T-cell (primary cell): Measurements from ENCODE around the gene CYP2U1. TPM values are rescaled to one million over a fixed set of nuclear protein-coding genes. Genes with fewer than 3 reads are reported as not detected.
"Not testable (repeated sequence)": the region's sequence is repeated elsewhere in the genome, so short reads cannot be mapped to it uniquely, and the experiment has no call there.

ENCODE experiments used
- ATAC-seq, 4 experiments: fragments of 200-7000 bp in 3 of 4; fragments of 150-1000 bp in 1 of 4; cut with Tn5 transposase; replicated peaks in 1 of 4; 1 replicate in 3 of 4; 2 replicates in 1 of 4; pipeline ENCODE4 v1.10.0; 2021; ENCODE audit warnings: moderate library complexity in 3 of 4, mild to moderate bottlenecking in 2 of 4, moderate number of reproducible peaks in 1 of 4
- CTCF ChIA-PET, 2 donors: fragments of 300-600 bp; sonication (Branson Sonifier 250); formaldehyde crosslinking; loops; one replicate each; lab custom pipeline; 2022; ENCODE audit warnings: antibody characterized with exemption in 2 of 2; lab: Charles Lee
- POLR2A ChIA-PET, 2 donors: fragments of 300-600 bp; sonication (Branson Sonifier 250); formaldehyde crosslinking; loops; one replicate each; lab custom pipeline; 2022; ENCODE audit warnings: antibody characterized with exemption in 2 of 2; lab: Charles Lee
- DNase-seq, 35 experiments: peaks; one replicate each; pipeline versions ENCODE4 v3.0.0 to v3.0.0-alpha.2; 2013 to 2023
- H3K27ac ChIP-seq: one replicate; pipeline ENCODE4 v1.5.1; 2013; ENCODE audit warnings: low read length
- H3K27me3 ChIP-seq, 2 experiments: replicated peaks in 1 of 2; 1 replicate in 1 of 2; 2 replicates in 1 of 2; pipeline versions ENCODE4 v1.6.1 to v1.7.0; 2013; ENCODE audit warnings: low read length in 1 of 2, mixed read lengths in 1 of 2; ENCODE audit not compliant: control insufficient read depth in 2 of 2, insufficient read depth in 2 of 2; ENCODE audit errors: extremely low read depth in 1 of 2
- H3K36me3 ChIP-seq, 2 donors: 1 replicate in 1 of 2; 2 replicates in 1 of 2; pipeline versions ENCODE4 v1.6.1 to v1.7.0; 2013; ENCODE audit warnings: low read length in 1 of 2; ENCODE audit not compliant: control insufficient read depth in 2 of 2, insufficient read depth in 1 of 2; ENCODE audit errors: extremely low read depth in 1 of 2
- H3K4me1 ChIP-seq, 2 experiments: 1 replicate in 1 of 2; 2 replicates in 1 of 2; pipeline versions ENCODE4 v1.6.1 to v1.7.0; 2013; ENCODE audit warnings: low read length in 2 of 2, mixed read lengths in 1 of 2; ENCODE audit not compliant: insufficient read depth in 2 of 2, control insufficient read depth in 1 of 2; ENCODE audit errors: extremely low read depth in 1 of 2
- H3K4me3 ChIP-seq, 2 donors: 1 replicate in 1 of 2; 2 replicates in 1 of 2; pipeline versions ENCODE4 v1.5.1 to v1.7.0; 2013; ENCODE audit warnings: mild to moderate bottlenecking in 2 of 2, low read length in 1 of 2, moderate library complexity in 1 of 2; ENCODE audit not compliant: control insufficient read depth in 1 of 2; ENCODE audit errors: extremely low read depth in 1 of 2
- H3K9me3 ChIP-seq: 2 replicates; pipeline ENCODE4 v1.7.0; 2013
- H3K27ac Mint-ChIP-seq, 2 donors: one replicate each; pipeline ENCODE4 v1.8.0; 2020 to 2021; ENCODE audit warnings: mild to moderate bottlenecking in 2 of 2, mixed read lengths in 2 of 2
- H3K27me3 Mint-ChIP-seq, 2 donors: one replicate each; pipeline ENCODE4 v1.8.0; 2021 to 2022; ENCODE audit warnings: mixed read lengths in 2 of 2
- H3K36me3 Mint-ChIP-seq: one replicate; pipeline ENCODE4 v1.8.0; 2021; ENCODE audit warnings: mixed read lengths
- H3K4me1 Mint-ChIP-seq, 3 donors: one replicate each; pipeline ENCODE4 v1.8.0; 2020 to 2022; ENCODE audit warnings: mixed read lengths in 3 of 3, mild to moderate bottlenecking in 1 of 3
- H3K4me3 Mint-ChIP-seq, 3 donors: one replicate each; pipeline ENCODE4 v1.8.0; 2020 to 2022; ENCODE audit warnings: mild to moderate bottlenecking in 3 of 3, mixed read lengths in 3 of 3, moderate library complexity in 3 of 3
- H3K9me3 Mint-ChIP-seq, 3 donors: one replicate each; pipeline ENCODE4 v1.8.0; 2020 to 2022; ENCODE audit warnings: mixed read lengths in 3 of 3
- WGBS: methylation state at CpG from one replicate; pipeline ENCODE4 v1.1.5; 2013; ENCODE audit warnings: missing lambda C conversion rate; ENCODE audit not compliant: insufficient coverage; 5-methylcytosine and 5-hydroxymethylcytosine counted together
- total RNA-seq, 35 experiments: library from RNA in 6 of 35; stranded (reverse) in 6 of 35; fragments of 120-200 nt in 1 of 35; gene quantifications; one replicate each; pipeline versions ENCODE4 v1.2.1 to v1.2.4 and lab custom pipeline; 2013 to 2026

CYP2U1 gene
- total RNA-seq, 5 donors from 2014 or later (not counting 1 experiment from before 2014, with no cell fraction given) = 3.3 to 7.8 (median 5.8) TPM

- no peaks in the 10 kb centered on the region for H3K9me3 ChIP-seq
These were observed 19.6 kb downstream of the CYP2U1 start for GRCh38 chr4:107950746-107951540.

GRCh38 chr4:107951551-107951950, 20.2 kb downstream of the CYP2U1 start:
- ATAC-seq (no peak), DNase-seq (no peak)
- H3K4me3 ChIP-seq = no peak overlapping the region
- H3K27me3 ChIP-seq = no peaks in the 10 kb centered on the region
- no peaks in the 10 kb centered on the region for H3K9me3 ChIP-seq
- H3K4me1 ChIP-seq = no peaks in the 10 kb centered on the region
- Mint-ChIP-seq H3K27ac (no peak overlapping the region), H3K9me3 (peaks cover 10 to 15% (median 12%) of the 10 kb centered on the region in 3 donors), H3K4me3 (no peak overlapping the region), H3K27me3 (peaks cover 0 to 7% of the 10 kb centered on the region in 2 donors), H3K36me3 (peaks cover 61% of the 10 kb centered on the region), H3K4me1 (no peaks in the 10 kb centered on the region)
- H3K36me3 ChIP-seq = peaks cover 7 to 8% of the 10 kb centered on the region in 2 donors
- ChIA-PET POLR2A (no interaction called here), CTCF (no interaction called here)
- no peak overlapping the region for H3K27ac ChIP-seq

More at GRCh38 chr4:107950746-107951540, 19.6 kb downstream of the CYP2U1 start:
- peaks cover 6 to 9% (median 7%) of the 10 kb centered on the region in 3 donors for H3K9me3 Mint-ChIP-seq
- H3K4me3 ChIP-seq = no peak overlapping the region
- no peaks in the 10 kb centered on the region for H3K27me3 ChIP-seq
- peaks cover 7 to 8% of the 10 kb centered on the region in 2 donors for H3K36me3 ChIP-seq
- CTCF ChIA-PET = interaction anchor here in 1 of 2 donors (0.6 kb wide), 1 partner anchor 211 kb away, joined by 3 read pairs; no protein-coding TSS in a partner anchor
- no CpG with 5 or more reads among the region's 2 CpGs for WGBS
- H3K27ac Mint-ChIP-seq = no peak overlapping the region
- no peaks in the 10 kb centered on the region for H3K4me1 ChIP-seq
- H3K4me1 Mint-ChIP-seq = no peaks in the 10 kb centered on the region
- no peak overlapping the region for H3K27ac ChIP-seq
- peaks cover 0 to under 1% of the 10 kb centered on the region in 2 donors for H3K27me3 Mint-ChIP-seq
- POLR2A ChIA-PET = no interaction called here
- ATAC-seq (no peak), DNase-seq (no peak)
- H3K4me3 Mint-ChIP-seq = no peak overlapping the region
- H3K36me3 Mint-ChIP-seq = peaks cover 63% of the 10 kb centered on the region

- peaks cover 5 to 10% of the 10 kb centered on the region in 2 donors for H3K27me3 Mint-ChIP-seq
- no peaks in the 10 kb centered on the region for H3K4me1 ChIP-seq
- no peak for DNase-seq
- H3K27me3 ChIP-seq = peaks cover 0 to 5% of the 10 kb centered on the region in 2 experiments
- peaks cover 0 to under 1% of the 10 kb centered on the region in 2 donors for H3K36me3 ChIP-seq
- no peak overlapping the region for H3K27ac ChIP-seq
- no CpG with 5 or more reads among the region's 1 CpG for WGBS
- H3K9me3 Mint-ChIP-seq = peaks cover 15 to 19% (median 16%) of the 10 kb centered on the region in 3 donors
- H3K36me3 Mint-ChIP-seq = peaks cover 30% of the 10 kb centered on the region
- no peak for ATAC-seq
- no peaks in the 10 kb centered on the region for H3K9me3 ChIP-seq
- no peaks in the 10 kb centered on the region for H3K4me1 Mint-ChIP-seq
- no peak overlapping the region for H3K4me3 ChIP-seq
- H3K4me3 Mint-ChIP-seq = no peak overlapping the region
- ChIA-PET CTCF (no interaction called here), POLR2A (no interaction called here)
- H3K27ac Mint-ChIP-seq = no peak overlapping the region
These were observed 24.7 kb downstream of the CYP2U1 start for GRCh38 chr4:107956011-107956410.

GRCh38 chr4:107966903-107967302, 35.6 kb downstream of the CYP2U1 start:
- DNase-seq = no peak
- H3K9me3 Mint-ChIP-seq = peaks cover under 1 to 4% (median 1%) of the 10 kb centered on the region in 3 donors
- 67% methylated on average over 1 of the region's 4 CpGs for WGBS

GRCh38 chr4:107967519-107967918, 36.2 kb downstream of the CYP2U1 start:
- DNase-seq, CTCF ChIA-PET, H3K9me3 Mint-ChIP-seq, ATAC-seq, H3K4me3 ChIP-seq, H3K36me3 Mint-ChIP-seq, H3K27me3 Mint-ChIP-seq, H3K27ac ChIP-seq, H3K27me3 ChIP-seq, H3K4me1 Mint-ChIP-seq, H3K4me1 ChIP-seq, H3K9me3 ChIP-seq, H3K36me3 ChIP-seq, H3K27ac Mint-ChIP-seq, H3K4me3 Mint-ChIP-seq: not testable (repeated sequence)
- POLR2A ChIA-PET = interaction anchor here in 1 of 2 donors (0.6 kb wide), 1 partner anchor 710 kb away, joined by 3 read pairs; no protein-coding TSS in a partner anchor

More at GRCh38 chr4:107966903-107967302, 35.6 kb downstream of the CYP2U1 start:
- POLR2A ChIA-PET = interaction anchor here in 1 of 2 donors (0.6 kb wide), 1 partner anchor 710 kb away, joined by 3 read pairs; no protein-coding TSS in a partner anchor
- Histone ChIP-seq H3K9me3 (no peaks in the 10 kb centered on the region), H3K4me1 (no peaks in the 10 kb centered on the region), H3K4me3 (no peak overlapping the region), H3K36me3 (no peaks in the 10 kb centered on the region), H3K27me3 (no peaks in the 10 kb centered on the region), H3K27ac (no peak overlapping the region)
- CTCF ChIA-PET = no interaction called here
- no peaks in the 10 kb centered on the region for H3K36me3 Mint-ChIP-seq
- H3K4me1 Mint-ChIP-seq = no peaks in the 10 kb centered on the region
- H3K27ac Mint-ChIP-seq = no peak overlapping the region
- no peaks in the 10 kb centered on the region for H3K27me3 Mint-ChIP-seq
- no peak overlapping the region for H3K4me3 Mint-ChIP-seq
- ATAC-seq = no peak

- H3K36me3 Mint-ChIP-seq, H3K4me3 ChIP-seq, H3K9me3 Mint-ChIP-seq, H3K27me3 ChIP-seq, H3K27ac Mint-ChIP-seq, H3K4me1 ChIP-seq, H3K9me3 ChIP-seq, H3K4me1 Mint-ChIP-seq, H3K27ac ChIP-seq, ATAC-seq, H3K27me3 Mint-ChIP-seq, DNase-seq, H3K4me3 Mint-ChIP-seq, H3K36me3 ChIP-seq, POLR2A ChIA-PET, CTCF ChIA-PET: not testable (repeated sequence)
- WGBS = no CpG with 5 or more reads among the region's 1 CpG
These were observed 36.6 kb downstream of the CYP2U1 start for GRCh38 chr4:107967921-107968320.
